ENCODE results near the gene FBXL14.

Gene FBXL14

DNA sequence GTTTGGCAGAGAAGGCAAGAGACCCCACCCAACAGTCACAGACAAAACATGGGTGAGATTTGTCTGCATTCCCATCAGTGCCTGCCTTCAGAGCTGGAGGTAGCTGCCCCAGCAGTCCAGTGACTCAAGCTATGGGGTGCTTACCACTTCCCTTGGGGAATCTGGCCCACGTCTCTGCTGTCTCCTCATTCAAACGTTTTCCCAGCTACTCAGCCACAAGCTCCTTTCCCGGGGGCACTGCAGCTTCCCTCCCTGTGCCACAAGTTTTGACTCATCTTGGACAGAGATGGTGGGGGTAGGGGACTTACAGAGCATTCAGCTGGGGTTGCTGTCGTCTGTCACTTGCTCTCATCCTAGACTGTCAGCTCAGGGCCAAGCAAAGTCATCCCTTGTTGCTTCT is 66.6 kb downstream of the FBXL14 start:
- no peaks in the 10 kb centered on the region for H3K27me3 ChIP-seq (replicated peaks; ENCODE audit: insufficient read depth, low read length)
- no peak for TF ChIP-seq EZH2phosphoT487 (IDR thresholded peaks at IDR 0.05; ENCODE audit: low read length)
- TF ChIP-seq EZH2 (optimal IDR thresholded peaks at IDR 0.05; ENCODE audit: low read depth, low read length) = no peak
- no peak for TF ChIP-seq CTCF (IDR thresholded peaks at IDR 0.05; ENCODE audit: low read length)
- no peak overlapping the region for H3K9ac ChIP-seq (ENCODE audit: low read length)
- H3K79me2 ChIP-seq (ENCODE audit: low read length) = peaks cover 49% of the 10 kb centered on the region
- peaks cover 16% of the 10 kb centered on the region for H3F3A ChIP-seq (ENCODE audit: insufficient read depth, low read length)
- H3K9me3 ChIP-seq (replicated peaks; ENCODE audit: insufficient read depth, low read length) = no peaks in the 10 kb centered on the region
- H3K4me2 ChIP-seq (ENCODE audit: low read depth, low read length) = no peak overlapping the region
- H3K36me3 ChIP-seq (replicated peaks; ENCODE audit: insufficient read depth, low read length) = no peaks in the 10 kb centered on the region
- DNase-seq = no peak
- H3K27ac ChIP-seq (ENCODE audit: low read length) = no peak overlapping the region
- H3K9me2 ChIP-seq (replicated peaks; ENCODE audit: insufficient read depth, low read length) = no peaks in the 10 kb centered on the region
- no peak overlapping the region for H3K4me3 ChIP-seq (ENCODE audit: low read length)
- no peak overlapping the region for H2AFZ ChIP-seq (ENCODE audit: low read length)
- H3K4me1 ChIP-seq (ENCODE audit: low read length) = peaks cover 7% of the 10 kb centered on the region; the same call in 1 of the 2 replicates
- H4K20me1 ChIP-seq (ENCODE audit: insufficient read depth, low read length) = no peaks in the 10 kb centered on the region

DNA sequence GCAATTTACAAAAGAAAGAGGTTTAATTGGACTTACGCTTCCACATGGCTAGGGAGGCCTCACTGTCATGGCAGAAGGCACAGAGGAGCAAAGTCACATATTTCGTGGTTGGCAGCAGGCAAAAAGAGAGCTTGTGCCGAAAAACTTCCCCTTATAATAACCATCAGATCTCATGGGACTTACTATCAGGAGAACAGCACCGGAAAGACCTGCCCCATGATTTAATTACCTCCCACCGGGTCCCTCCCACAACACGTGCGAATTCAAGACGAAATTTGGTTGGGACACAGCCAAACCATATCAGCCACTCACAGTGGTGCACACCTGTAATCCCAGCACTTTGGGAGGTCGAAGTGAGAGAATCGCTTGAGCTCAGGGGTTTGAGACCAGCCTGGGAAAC is 68.5 kb downstream of the FBXL14 start:
- TF ChIP-seq EZH2phosphoT487 (IDR thresholded peaks at IDR 0.05; ENCODE audit: low read length) = no peak
- TF ChIP-seq EZH2 (optimal IDR thresholded peaks at IDR 0.05; ENCODE audit: low read depth, low read length) = no peak
- no peak for TF ChIP-seq CTCF (IDR thresholded peaks at IDR 0.05; ENCODE audit: low read length)
- H3K27ac ChIP-seq (ENCODE audit: low read length) = no peak overlapping the region
- peaks cover 31% of the 10 kb centered on the region for H3K79me2 ChIP-seq (ENCODE audit: low read length)
- no peaks in the 10 kb centered on the region for H3F3A ChIP-seq (ENCODE audit: insufficient read depth, low read length)
- H3K9ac ChIP-seq (ENCODE audit: low read length) = no peak overlapping the region
- H3K27me3 ChIP-seq (replicated peaks; ENCODE audit: insufficient read depth, low read length) = no peaks in the 10 kb centered on the region
- H3K4me3 ChIP-seq (ENCODE audit: low read length) = no peak overlapping the region
- H2AFZ ChIP-seq (ENCODE audit: low read length) = no peak overlapping the region
- peaks cover 7% of the 10 kb centered on the region; the same call in 1 of the 2 replicates for H3K4me1 ChIP-seq (ENCODE audit: low read length)
- no peaks in the 10 kb centered on the region for H3K9me3 ChIP-seq (replicated peaks; ENCODE audit: insufficient read depth, low read length)
- H3K4me2 ChIP-seq (ENCODE audit: low read depth, low read length) = no peak overlapping the region
- no peaks in the 10 kb centered on the region for H3K36me3 ChIP-seq (replicated peaks; ENCODE audit: insufficient read depth, low read length)
- H4K20me1 ChIP-seq (ENCODE audit: insufficient read depth, low read length) = no peaks in the 10 kb centered on the region
- H3K9me2 ChIP-seq (replicated peaks; ENCODE audit: insufficient read depth, low read length) = no peaks in the 10 kb centered on the region
- DNase-seq = no peak

DNA sequence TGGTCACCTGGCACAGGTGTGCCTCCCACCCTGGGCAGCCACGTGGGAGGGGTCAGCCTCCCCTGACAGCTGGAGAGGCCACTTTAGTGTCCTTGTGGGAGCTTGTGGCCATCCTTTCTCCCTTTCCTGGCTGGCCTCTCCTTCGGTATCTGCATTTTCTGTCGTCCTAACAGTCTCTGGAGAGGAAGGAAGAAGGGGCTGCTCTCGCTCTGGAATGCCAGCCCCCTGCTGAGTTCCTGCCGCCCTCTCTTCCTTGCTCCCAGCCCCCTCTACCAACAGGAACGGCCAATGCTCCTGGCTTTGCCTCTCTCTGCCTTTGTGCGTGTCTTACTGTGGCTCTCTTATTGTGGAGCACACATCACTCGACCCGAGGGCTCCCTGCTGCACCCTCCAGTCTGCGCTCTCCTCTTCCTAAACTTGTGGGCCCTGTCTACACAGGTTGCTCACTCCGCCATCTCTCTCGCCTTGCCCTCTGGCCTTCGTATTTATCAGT is 70.8 kb downstream of the FBXL14 start:
- Histone ChIP-seq H3K9ac (ENCODE audit: low read length) (no peak overlapping the region), H3K27me3 (replicated peaks; ENCODE audit: insufficient read depth, low read length) (no peaks in the 10 kb centered on the region), H2AFZ (ENCODE audit: low read length) (no peak overlapping the region), H3F3A (ENCODE audit: insufficient read depth, low read length) (no peaks in the 10 kb centered on the region), H3K4me3 (ENCODE audit: low read length) (no peak overlapping the region), H3K4me2 (ENCODE audit: low read depth, low read length) (no peak overlapping the region), H3K9me2 (replicated peaks; ENCODE audit: insufficient read depth, low read length) (no peaks in the 10 kb centered on the region), H4K20me1 (ENCODE audit: insufficient read depth, low read length) (no peaks in the 10 kb centered on the region), H3K79me2 (ENCODE audit: low read length) (peaks cover 17% of the 10 kb centered on the region), H3K9me3 (replicated peaks; ENCODE audit: insufficient read depth, low read length) (no peaks in the 10 kb centered on the region), H3K36me3 (replicated peaks; ENCODE audit: insufficient read depth, low read length) (no peaks in the 10 kb centered on the region), H3K4me1 (ENCODE audit: low read length) (no peaks in the 10 kb centered on the region), H3K27ac (ENCODE audit: low read length) (no peak overlapping the region)
- DNase-seq = no peak
- TF ChIP-seq EZH2phosphoT487 (IDR thresholded peaks at IDR 0.05; ENCODE audit: low read length) (no peak), CTCF (IDR thresholded peaks at IDR 0.05; ENCODE audit: low read length) (no peak), EZH2 (optimal IDR thresholded peaks at IDR 0.05; ENCODE audit: low read depth, low read length) (no peak)
